DOHH2 (cell line): ENCODE measurements around the gene WDR62.

Experiments used
- H3F3A ChIP-seq: fragments of 200-600 bp; sonication (generic), shearing (Covaris generic); 2 replicates; pipeline ENCODE4 v1.6.0; 2016; ENCODE audit warnings: antibody characterized with exemption, mild to moderate bottlenecking; ENCODE audit not compliant: control insufficient read depth, insufficient read depth
- H3K27ac ChIP-seq: fragments of 200-600 bp; sonication (generic); 2 replicates; pipeline ENCODE4 v1.5.1; 2014; ENCODE audit warnings: low read depth, mild to moderate bottlenecking, low read length, moderate library complexity
- H3K27me3 ChIP-seq: fragments of 200-600 bp; sonication (generic); 2 replicates; pipeline ENCODE4 v1.6.1; 2014; ENCODE audit warnings: mild to moderate bottlenecking, low read length, mixed read lengths; ENCODE audit not compliant: control insufficient read depth
- H3K36me3 ChIP-seq: fragments of 200-600 bp; sonication (generic); 2 replicates; pipeline ENCODE4 v1.6.1; 2014; ENCODE audit warnings: mild to moderate bottlenecking, low read length, moderate library complexity, mixed read lengths; ENCODE audit not compliant: control insufficient read depth
- H3K4me1 ChIP-seq: fragments of 200-600 bp; sonication (generic); 2 replicates; pipeline ENCODE4 v1.6.1; 2014; ENCODE audit warnings: mild to moderate bottlenecking, low read length, mixed read lengths; ENCODE audit not compliant: control insufficient read depth
- H3K4me2 ChIP-seq: fragments of 200-600 bp; sonication (generic); 2 replicates; pipeline ENCODE4 v1.6.0; 2014; ENCODE audit warnings: mild to moderate bottlenecking, low read length, moderate library complexity
- H3K4me3 ChIP-seq: fragments of 200-600 bp; sonication (generic); 2 replicates; pipeline ENCODE4 v1.5.1; 2014; ENCODE audit warnings: mild to moderate bottlenecking, low read length, mixed read lengths
- H3K79me2 ChIP-seq: fragments of 200-600 bp; sonication (generic); 2 replicates; pipeline ENCODE4 v1.6.1; 2014; ENCODE audit warnings: mild to moderate bottlenecking, low read length, mixed read lengths; ENCODE audit not compliant: control insufficient read depth
- H3K9me2 ChIP-seq: fragments of 200-600 bp; sonication (generic); replicated peaks from 2 replicates; pipeline ENCODE4 v1.6.1; 2014; ENCODE audit warnings: mild to moderate bottlenecking, low read length, mixed read lengths; ENCODE audit not compliant: control insufficient read depth
- H3K9me3 ChIP-seq: fragments of 200-600 bp; sonication (generic); 2 replicates; pipeline ENCODE4 v1.6.1; 2014; ENCODE audit warnings: antibody characterized with exemption, low read length, mixed read lengths; ENCODE audit not compliant: control insufficient read depth, insufficient read depth
- H4K20me1 ChIP-seq: fragments of 200-600 bp; sonication (generic); 2 replicates; pipeline ENCODE4 v1.6.0; 2014; ENCODE audit warnings: low read depth, mild to moderate bottlenecking, antibody characterized with exemption, low read length, moderate library complexity; ENCODE audit not compliant: control insufficient read depth, insufficient read depth
- CTCF ChIP-seq: fragments of 200-600 bp; sonication (generic); IDR thresholded peaks from one replicate; pipeline ENCODE4 v1.5.1; 2014; ENCODE audit warnings: antibody characterized with exemption, mild to moderate bottlenecking, low read depth, low read length; ENCODE audit not compliant: poor library complexity, severe bottlenecking
- EZH2phosphoT487 ChIP-seq: fragments of 200-600 bp; sonication (generic); IDR thresholded peaks from 2 replicates; pipeline ENCODE4 v1.6.1; 2017; ENCODE audit warnings: borderline replicate concordance, mild to moderate bottlenecking, antibody characterized with exemption, low read length, moderate library complexity, mixed read lengths

WDR62 gene

GRCh38 chr19:36059180-36059910 is 4.6 kb downstream of the WDR62 start:
- Histone ChIP-seq H3K4me3 (no peak overlapping the region), H3K4me2 (no peak overlapping the region), H3K27ac (no peak overlapping the region), H3F3A (no peaks in the 10 kb centered on the region), H3K36me3 (peaks cover 77% of the 10 kb centered on the region), H3K27me3 (no peaks in the 10 kb centered on the region), H3K79me2 (peaks cover 68% of the 10 kb centered on the region), H3K9me2 (no peaks in the 10 kb centered on the region), H3K9me3 (no peaks in the 10 kb centered on the region), H3K4me1 (peaks cover 15% of the 10 kb centered on the region), H4K20me1 (peaks cover 4% of the 10 kb centered on the region)
- TF ChIP-seq CTCF: no peak
- TF ChIP-seq EZH2phosphoT487: no peak

- H3K4me2 ChIP-seq: no peak overlapping the region
- H3K9me3 ChIP-seq: no peaks in the 10 kb centered on the region
- no peak for TF ChIP-seq EZH2phosphoT487
- peak; percentile 52 for TF ChIP-seq CTCF
- no peaks in the 10 kb centered on the region for H3K27me3 ChIP-seq
- peaks cover 3% of the 10 kb centered on the region for H4K20me1 ChIP-seq
- no peak overlapping the region for H3K27ac ChIP-seq
- peaks cover 15% of the 10 kb centered on the region for H3K4me1 ChIP-seq
- H3K4me3 ChIP-seq: no peak overlapping the region
- H3K36me3 ChIP-seq: peaks cover 82% of the 10 kb centered on the region
- peaks cover 62% of the 10 kb centered on the region for H3K79me2 ChIP-seq
- no peaks in the 10 kb centered on the region for H3F3A ChIP-seq
- H3K9me2 ChIP-seq: no peaks in the 10 kb centered on the region
Observed at GRCh38 chr19:36060430-36060829, 5.7 kb downstream of the WDR62 start.

GRCh38 chr19:36061367-36061766 is 6.7 kb downstream of the WDR62 start:
- Histone ChIP-seq H3K4me1 (peaks cover 8% of the 10 kb centered on the region), H3K36me3 (peaks cover 87% of the 10 kb centered on the region), H3K27me3 (no peaks in the 10 kb centered on the region), H3K4me3 (no peak overlapping the region), H3K79me2 (peaks cover 52% of the 10 kb centered on the region), H3K9me3 (no peaks in the 10 kb centered on the region), H3K9me2 (no peaks in the 10 kb centered on the region), H3F3A (no peaks in the 10 kb centered on the region), H3K4me2 (no peak overlapping the region), H3K27ac (no peak overlapping the region), H4K20me1 (no peaks in the 10 kb centered on the region; the same call in none of the 2 replicates)
- TF ChIP-seq CTCF: no peak
- TF ChIP-seq EZH2phosphoT487: no peak
